Activated CD4-positive, alpha-beta T cell treated with anti-CD3 and anti-CD28 coated beads for 36 hours (primary cell): ENCODE data around the gene ABTB1. TPM values are rescaled to one million over a fixed set of nuclear protein-coding genes. Genes with fewer than 3 reads are reported as not detected.

Experiments used
- ATAC-seq: fragments of 200-7000 bp; cut with Tn5 transposase; one replicate; pipeline ENCODE4 v1.10.0; 2021; ENCODE audit warnings: mild to moderate bottlenecking, moderate library complexity
- CTCF ChIA-PET: fragments of 350-600 bp; sonication (Branson Sonifier 250); formaldehyde crosslinking; loops from one replicate; lab custom pipeline; 2021; ENCODE audit warnings: antibody characterized with exemption; lab: Charles Lee
- POLR2A ChIA-PET: fragments of 350-600 bp; sonication (Branson Sonifier 250); formaldehyde crosslinking; loops from one replicate; lab custom pipeline; 2021; ENCODE audit warnings: antibody characterized with exemption, inconsistent platforms; lab: Charles Lee
- DNase-seq: peaks from one replicate; pipeline ENCODE4 v3.0.0-alpha.2; 2020
- H3K27ac Mint-ChIP-seq: one replicate; pipeline ENCODE4 v1.8.0; 2021; ENCODE audit warnings: mixed read lengths
- H3K27me3 Mint-ChIP-seq: one replicate; pipeline ENCODE4 v1.8.0; 2021; ENCODE audit warnings: mixed read lengths
- H3K36me3 Mint-ChIP-seq: one replicate; pipeline ENCODE4 v1.8.0; 2021; ENCODE audit warnings: low read depth, mixed read lengths
- H3K4me1 Mint-ChIP-seq: one replicate; pipeline ENCODE4 v1.8.0; 2021; ENCODE audit warnings: mixed read lengths
- H3K4me3 Mint-ChIP-seq: one replicate; pipeline ENCODE4 v1.8.0; 2021; ENCODE audit warnings: mild to moderate bottlenecking, moderate library complexity, mixed read lengths
- H3K9me3 Mint-ChIP-seq: one replicate; pipeline ENCODE4 v1.8.0; 2021; ENCODE audit warnings: low read depth, mixed read lengths
- intact Hi-C, 2 experiments: fragments of 100-400 bp; cut with DNase I in 1 of 2; cut with micrococcal nuclease in 1 of 2; formaldehyde crosslinking; loops; one replicate each; pipeline versions ENCODE4 v1.14.2 to v1.15.1; 2022 to 2024; cut with DNase I, micrococcal nuclease
- total RNA-seq, 2 experiments: library from RNA; stranded (reverse); gene quantifications; one replicate each; pipeline ENCODE4 v1.2.3, GENCODE V29; 2021

The ABTB1 gene
- total RNA-seq, 2 experiments from 2014 or later, result 8.3 to 9.6 TPM

- Mint-ChIP-seq H3K9me3 (no peaks in the 10 kb centered on the region), H3K36me3 (no peaks in the 10 kb centered on the region), H3K27ac (no peak overlapping the region), H3K4me1 (no peaks in the 10 kb centered on the region), H3K27me3 (no peaks in the 10 kb centered on the region), H3K4me3 (no peak overlapping the region)
- intact Hi-C loops, result no loop called here
- ATAC-seq (no peak), DNase-seq (no peak)
- CTCF ChIA-PET, result interaction anchor here (0.7 kb wide), 1 partner anchor 10 kb away, joined by 3 read pairs; no protein-coding TSS in a partner anchor
- POLR2A ChIA-PET, result no interaction called here
These were observed 42.8 kb downstream of the ABTB1 start for GRCh38 chr3:127715532-127715931.

- POLR2A ChIA-PET, result no interaction called here
- no peaks in the 10 kb centered on the region for H3K9me3 Mint-ChIP-seq
- no peak for DNase-seq
- H3K27ac Mint-ChIP-seq, result no peak overlapping the region
- CTCF ChIA-PET, result interaction anchor here (0.7 kb wide), 1 partner anchor 9 kb away, joined by 3 read pairs; no protein-coding TSS in a partner anchor
- ATAC-seq, result no peak
- no peaks in the 10 kb centered on the region for H3K4me1 Mint-ChIP-seq
- intact Hi-C loops, result no loop called here
- H3K36me3 Mint-ChIP-seq, result no peaks in the 10 kb centered on the region
- H3K4me3 Mint-ChIP-seq, result no peak overlapping the region
- no peaks in the 10 kb centered on the region for H3K27me3 Mint-ChIP-seq
These were observed 43.6 kb downstream of the ABTB1 start for GRCh38 chr3:127716384-127716783.

GRCh38 chr3:127717357-127718244 lies 44.8 kb downstream of the ABTB1 start:
- Mint-ChIP-seq H3K27ac (no peak overlapping the region), H3K27me3 (no peaks in the 10 kb centered on the region), H3K4me1 (no peaks in the 10 kb centered on the region), H3K4me3 (no peak overlapping the region), H3K9me3 (no peaks in the 10 kb centered on the region), H3K36me3 (no peaks in the 10 kb centered on the region)
- intact Hi-C loops, result no loop called here
- DNase-seq, result no peak
- ChIA-PET CTCF (interaction anchor here (0.7 kb wide), 1 partner anchor 233 kb away, joined by 3 read pairs; no protein-coding TSS in a partner anchor), POLR2A (no interaction called here)
- no peak for ATAC-seq

- ATAC-seq (no peak), DNase-seq (no peak)
- no peaks in the 10 kb centered on the region for H3K9me3 Mint-ChIP-seq
- no peaks in the 10 kb centered on the region for H3K27me3 Mint-ChIP-seq
- intact Hi-C loops, result no loop called here
- no peaks in the 10 kb centered on the region for H3K36me3 Mint-ChIP-seq
- no peak overlapping the region for H3K27ac Mint-ChIP-seq
- no peak overlapping the region for H3K4me3 Mint-ChIP-seq
- no peaks in the 10 kb centered on the region for H3K4me1 Mint-ChIP-seq
- CTCF ChIA-PET, result no interaction called here
- POLR2A ChIA-PET, result no interaction called here
These were observed 45.6 kb downstream of the ABTB1 start for GRCh38 chr3:127718245-127718915.

GRCh38 chr3:127718916-127719290 lies 46.2 kb downstream of the ABTB1 start:
- intact Hi-C loops, result no loop called here
- Mint-ChIP-seq H3K9me3 (no peaks in the 10 kb centered on the region), H3K4me1 (no peaks in the 10 kb centered on the region), H3K36me3 (no peaks in the 10 kb centered on the region), H3K27ac (no peak overlapping the region), H3K27me3 (no peaks in the 10 kb centered on the region), H3K4me3 (no peak overlapping the region)
- ChIA-PET CTCF (no interaction called here), POLR2A (no interaction called here)
- ATAC-seq, result no peak
- DNase-seq, result no peak

- Mint-ChIP-seq H3K4me3 (no peak overlapping the region), H3K27me3 (no peaks in the 10 kb centered on the region), H3K27ac (no peak overlapping the region), H3K9me3 (no peaks in the 10 kb centered on the region), H3K4me1 (no peaks in the 10 kb centered on the region), H3K36me3 (no peaks in the 10 kb centered on the region)
- ATAC-seq (no peak), DNase-seq (no peak)
- intact Hi-C loops, result no loop called here
- ChIA-PET CTCF (no interaction called here), POLR2A (no interaction called here)
These were observed 46.6 kb downstream of the ABTB1 start for GRCh38 chr3:127719369-127719768.

- Mint-ChIP-seq H3K9me3 (no peaks in the 10 kb centered on the region), H3K27me3 (peaks cover 2% of the 10 kb centered on the region), H3K4me1 (no peaks in the 10 kb centered on the region), H3K27ac (no peak overlapping the region), H3K36me3 (no peaks in the 10 kb centered on the region), H3K4me3 (no peak overlapping the region)
- ChIA-PET CTCF (no interaction called here), POLR2A (no interaction called here)
- ATAC-seq, result no peak
- no peak for DNase-seq
- intact Hi-C loops, result no loop called here
These were observed 47.5 kb downstream of the ABTB1 start for GRCh38 chr3:127720161-127720823.

- Mint-ChIP-seq H3K27ac (no peak overlapping the region), H3K4me3 (no peak overlapping the region), H3K36me3 (no peaks in the 10 kb centered on the region), H3K4me1 (no peaks in the 10 kb centered on the region), H3K27me3 (peaks cover 2% of the 10 kb centered on the region), H3K9me3 (no peaks in the 10 kb centered on the region)
- no peak for DNase-seq
- ChIA-PET CTCF (interaction anchor here (1.1 kb wide), 1 partner anchor 9 kb away, joined by 3 read pairs; no protein-coding TSS in a partner anchor), POLR2A (no interaction called here)
- intact Hi-C loops, result no loop called here
- ATAC-seq, result no peak
These were observed 48.5 kb downstream of the ABTB1 start for GRCh38 chr3:127720985-127721935.

GRCh38 chr3:127722091-127722784 lies 49.5 kb downstream of the ABTB1 start:
- H3K4me1 Mint-ChIP-seq, result no peaks in the 10 kb centered on the region
- no peaks in the 10 kb centered on the region for H3K36me3 Mint-ChIP-seq
- no peak overlapping the region for H3K27ac Mint-ChIP-seq
- intact Hi-C loops, result no loop called here
- H3K4me3 Mint-ChIP-seq, result no peak overlapping the region
- no peak for ATAC-seq
- DNase-seq, result no peak
- H3K9me3 Mint-ChIP-seq, result no peaks in the 10 kb centered on the region
- CTCF ChIA-PET, result interaction anchor here (1.1 kb wide), 1 partner anchor 10 kb away, joined by 3 read pairs; no protein-coding TSS in a partner anchor
- H3K27me3 Mint-ChIP-seq, result peaks cover 2% of the 10 kb centered on the region
- POLR2A ChIA-PET, result no interaction called here

GRCh38 chr3:127723011-127723567 lies 50.3 kb downstream of the ABTB1 start:
- Mint-ChIP-seq H3K27me3 (peaks cover 2% of the 10 kb centered on the region), H3K9me3 (no peaks in the 10 kb centered on the region), H3K27ac (no peak overlapping the region), H3K4me3 (no peak overlapping the region), H3K4me1 (no peaks in the 10 kb centered on the region), H3K36me3 (no peaks in the 10 kb centered on the region)
- CTCF ChIA-PET, result no interaction called here
- POLR2A ChIA-PET, result no interaction called here
- ATAC-seq (no peak), DNase-seq (no peak)
- intact Hi-C loops, result no loop called here
